ENCODE measurements around the gene PAPPA. TPM values are rescaled to one million over a fixed set of nuclear protein-coding genes. Genes with fewer than 3 reads are reported as not detected.

PAPPA gene, protein sequence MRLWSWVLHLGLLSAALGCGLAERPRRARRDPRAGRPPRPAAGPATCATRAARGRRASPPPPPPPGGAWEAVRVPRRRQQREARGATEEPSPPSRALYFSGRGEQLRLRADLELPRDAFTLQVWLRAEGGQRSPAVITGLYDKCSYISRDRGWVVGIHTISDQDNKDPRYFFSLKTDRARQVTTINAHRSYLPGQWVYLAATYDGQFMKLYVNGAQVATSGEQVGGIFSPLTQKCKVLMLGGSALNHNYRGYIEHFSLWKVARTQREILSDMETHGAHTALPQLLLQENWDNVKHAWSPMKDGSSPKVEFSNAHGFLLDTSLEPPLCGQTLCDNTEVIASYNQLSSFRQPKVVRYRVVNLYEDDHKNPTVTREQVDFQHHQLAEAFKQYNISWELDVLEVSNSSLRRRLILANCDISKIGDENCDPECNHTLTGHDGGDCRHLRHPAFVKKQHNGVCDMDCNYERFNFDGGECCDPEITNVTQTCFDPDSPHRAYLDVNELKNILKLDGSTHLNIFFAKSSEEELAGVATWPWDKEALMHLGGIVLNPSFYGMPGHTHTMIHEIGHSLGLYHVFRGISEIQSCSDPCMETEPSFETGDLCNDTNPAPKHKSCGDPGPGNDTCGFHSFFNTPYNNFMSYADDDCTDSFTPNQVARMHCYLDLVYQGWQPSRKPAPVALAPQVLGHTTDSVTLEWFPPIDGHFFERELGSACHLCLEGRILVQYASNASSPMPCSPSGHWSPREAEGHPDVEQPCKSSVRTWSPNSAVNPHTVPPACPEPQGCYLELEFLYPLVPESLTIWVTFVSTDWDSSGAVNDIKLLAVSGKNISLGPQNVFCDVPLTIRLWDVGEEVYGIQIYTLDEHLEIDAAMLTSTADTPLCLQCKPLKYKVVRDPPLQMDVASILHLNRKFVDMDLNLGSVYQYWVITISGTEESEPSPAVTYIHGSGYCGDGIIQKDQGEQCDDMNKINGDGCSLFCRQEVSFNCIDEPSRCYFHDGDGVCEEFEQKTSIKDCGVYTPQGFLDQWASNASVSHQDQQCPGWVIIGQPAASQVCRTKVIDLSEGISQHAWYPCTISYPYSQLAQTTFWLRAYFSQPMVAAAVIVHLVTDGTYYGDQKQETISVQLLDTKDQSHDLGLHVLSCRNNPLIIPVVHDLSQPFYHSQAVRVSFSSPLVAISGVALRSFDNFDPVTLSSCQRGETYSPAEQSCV (N-terminal part only)
- 22.7 to 35.0 TPM (median 30.6 TPM) in 5 replicates for total RNA-seq (2022; extraction: Qiagen RNA extraction)

GRCh38 chr9:116153765-116154333 lies at the start of gene PAPPA:
TSS of gene PAPPA (plus strand) at chr9:116153791. CDS start at chr9:116154173, 382 bp downstream.

Data from A549 treated with Mapracorat at 1 μM for 4 hours (cell line).